Astrocyte (in vitro differentiated cells and primary cell): ENCODE measurements around the gene MUC16. TPM values are rescaled to one million over a fixed set of nuclear protein-coding genes. Genes with fewer than 3 reads are reported as not detected.

Experiments
- DNase-seq: peaks from one replicate; pipeline ENCODE4 v3.0.0-alpha.2; 2010; ENCODE audit warnings: low read depth
- FAIRE-seq: peaks from 2 replicates; lab custom pipeline; 2011; peaks lifted over from hg19 to GRCh38; lab: Jason Lieb, UNC
- H2AFZ ChIP-seq: 2 replicates; pipeline ENCODE4 v1.6.0; 2012; ENCODE audit warnings: low read depth, low read length, inconsistent platforms
- H3K27ac ChIP-seq: 2 replicates; pipeline ENCODE4 v1.5.1; 2011; ENCODE audit warnings: low read depth, low read length, inconsistent platforms
- H3K27me3 ChIP-seq: 2 replicates; pipeline ENCODE4 v1.6.0; 2011; ENCODE audit warnings: low read length, inconsistent platforms; ENCODE audit not compliant: insufficient read depth
- H3K36me3 ChIP-seq: 2 replicates; pipeline ENCODE4 v1.5.1; 2011; ENCODE audit warnings: low read length, inconsistent platforms; ENCODE audit not compliant: insufficient read depth
- H3K4me1 ChIP-seq: 2 replicates; pipeline ENCODE4 v1.5.1; 2011; ENCODE audit warnings: low read length, inconsistent platforms; ENCODE audit not compliant: insufficient read depth
- H3K4me2 ChIP-seq: 2 replicates; pipeline ENCODE4 v1.6.0; 2012; ENCODE audit warnings: low read length, inconsistent platforms
- H3K4me3 ChIP-seq: 2 replicates; pipeline ENCODE4 v1.5.1; 2011; ENCODE audit warnings: low read depth, mild to moderate bottlenecking, low read length, inconsistent platforms; ENCODE audit not compliant: insufficient read depth
- H3K79me2 ChIP-seq: 2 replicates; pipeline ENCODE4 v1.6.0; 2012; ENCODE audit warnings: mild to moderate bottlenecking, low read length, inconsistent platforms; ENCODE audit not compliant: insufficient read depth
- H3K9ac ChIP-seq: 2 replicates; pipeline ENCODE4 v1.6.0; 2012; ENCODE audit warnings: mild to moderate bottlenecking, low read length, inconsistent platforms
- H3K9me3 ChIP-seq: 2 replicates; pipeline ENCODE4 v1.5.1; 2012; ENCODE audit warnings: low read depth, mild to moderate bottlenecking, low read length, inconsistent platforms; ENCODE audit not compliant: insufficient read depth
- H4K20me1 ChIP-seq: 2 replicates; pipeline ENCODE4 v1.6.0; 2012; ENCODE audit warnings: low read length, inconsistent platforms; ENCODE audit not compliant: insufficient read depth
- H3K27ac Mint-ChIP-seq: one replicate; pipeline ENCODE4 v1.8.0; 2021; ENCODE audit warnings: mild to moderate bottlenecking, mixed read lengths; ENCODE audit not compliant: unreplicated experiment
- H3K27me3 Mint-ChIP-seq: one replicate; pipeline ENCODE4 v1.8.0; 2021; ENCODE audit warnings: low read depth, mixed read lengths; ENCODE audit not compliant: unreplicated experiment
- H3K36me3 Mint-ChIP-seq: one replicate; pipeline ENCODE4 v1.8.0; 2021; ENCODE audit warnings: low read depth, mixed read lengths; ENCODE audit not compliant: unreplicated experiment
- H3K4me1 Mint-ChIP-seq: one replicate; pipeline ENCODE4 v1.8.0; 2021; ENCODE audit warnings: low read depth, mixed read lengths; ENCODE audit not compliant: unreplicated experiment
- H3K4me3 Mint-ChIP-seq: one replicate; pipeline ENCODE4 v1.8.0; 2021; ENCODE audit warnings: mild to moderate bottlenecking, moderate library complexity, mixed read lengths; ENCODE audit not compliant: unreplicated experiment
- H3K9me3 Mint-ChIP-seq: one replicate; pipeline ENCODE4 v1.8.0; 2021; ENCODE audit warnings: mild to moderate bottlenecking, mixed read lengths; ENCODE audit not compliant: unreplicated experiment
- EZH2 ChIP-seq: IDR thresholded peaks from 2 replicates; pipeline ENCODE4 v1.6.1; 2012; ENCODE audit warnings: mild to moderate bottlenecking, low read length, inconsistent platforms; ENCODE audit not compliant: insufficient read depth
- total RNA-seq: library from RNA; stranded (reverse); gene quantifications from 2 replicates; pipeline ENCODE4 v1.2.1, GENCODE V29; 2021
- TF ChIP-seq, protein P1 (sequence below): IDR thresholded peaks from 2 replicates; pipeline ENCODE4 v1.5.1; 2011; ENCODE audit warnings: low read depth, mild to moderate bottlenecking, inconsistent platforms, low read length, moderate library complexity; ENCODE audit not compliant: insufficient read depth

MUC16 gene
- total RNA-seq, 1 donor from 2014 or later, result not detected

GRCh38 chr19:9010693-9011092, 484 bp upstream of the MUC16 start:
- no peaks in the 10 kb centered on the region for H3K27me3 ChIP-seq
- Mint-ChIP-seq H3K27ac (no peak overlapping the region), H3K9me3 (peaks cover 32% of the 10 kb centered on the region), H3K36me3 (no peaks in the 10 kb centered on the region), H3K4me3 (no peak overlapping the region), H3K4me1 (no peaks in the 10 kb centered on the region), H3K27me3 (no peaks in the 10 kb centered on the region)
- no peaks in the 10 kb centered on the region for H4K20me1 ChIP-seq
- no peaks in the 10 kb centered on the region for H3K79me2 ChIP-seq
- no peak overlapping the region for H3K4me3 ChIP-seq
- no peaks in the 10 kb centered on the region for H3K9me3 ChIP-seq
- no peak for FAIRE-seq
- H3K4me2 ChIP-seq, result no peak overlapping the region
- H3K27ac ChIP-seq, result no peak overlapping the region
- no peaks in the 10 kb centered on the region for H3K36me3 ChIP-seq
- H2AFZ ChIP-seq, result no peak overlapping the region
- DNase-seq, result no peak
- no peak overlapping the region for H3K9ac ChIP-seq
- H3K4me1 ChIP-seq, result no peaks in the 10 kb centered on the region
- TF ChIP-seq, protein P1, sequence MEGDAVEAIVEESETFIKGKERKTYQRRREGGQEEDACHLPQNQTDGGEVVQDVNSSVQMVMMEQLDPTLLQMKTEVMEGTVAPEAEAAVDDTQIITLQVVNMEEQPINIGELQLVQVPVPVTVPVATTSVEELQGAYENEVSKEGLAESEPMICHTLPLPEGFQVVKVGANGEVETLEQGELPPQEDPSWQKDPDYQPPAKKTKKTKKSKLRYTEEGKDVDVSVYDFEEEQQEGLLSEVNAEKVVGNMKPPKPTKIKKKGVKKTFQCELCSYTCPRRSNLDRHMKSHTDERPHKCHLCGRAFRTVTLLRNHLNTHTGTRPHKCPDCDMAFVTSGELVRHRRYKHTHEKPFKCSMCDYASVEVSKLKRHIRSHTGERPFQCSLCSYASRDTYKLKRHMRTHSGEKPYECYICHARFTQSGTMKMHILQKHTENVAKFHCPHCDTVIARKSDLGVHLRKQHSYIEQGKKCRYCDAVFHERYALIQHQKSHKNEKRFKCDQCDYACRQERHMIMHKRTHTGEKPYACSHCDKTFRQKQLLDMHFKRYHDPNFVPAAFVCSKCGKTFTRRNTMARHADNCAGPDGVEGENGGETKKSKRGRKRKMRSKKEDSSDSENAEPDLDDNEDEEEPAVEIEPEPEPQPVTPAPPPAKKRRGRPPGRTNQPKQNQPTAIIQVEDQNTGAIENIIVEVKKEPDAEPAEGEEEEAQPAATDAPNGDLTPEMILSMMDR, result no peak
- TF ChIP-seq EZH2, result no peak

DNA sequence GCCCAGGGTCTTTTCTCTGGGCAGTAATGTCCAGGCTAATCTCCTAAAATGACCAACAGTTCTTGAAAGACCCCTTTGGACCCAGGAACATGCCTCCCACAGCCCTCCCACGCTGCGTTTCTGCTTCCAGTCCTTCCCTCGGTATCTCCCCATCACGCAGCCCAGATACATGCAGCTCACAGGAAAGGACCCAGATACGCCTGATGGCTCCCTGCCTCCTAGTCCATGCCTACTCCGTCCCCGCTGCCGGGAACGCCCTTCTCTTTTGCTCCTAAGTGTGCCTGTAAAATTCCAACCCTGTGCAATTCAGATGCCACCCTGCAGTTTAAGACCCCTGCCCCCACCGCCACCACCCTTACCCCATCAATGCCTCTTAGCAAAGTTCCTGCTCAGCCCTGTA, 778 bp downstream of the MUC16 start:
- Histone ChIP-seq H3K4me1 (no peaks in the 10 kb centered on the region), H2AFZ (no peak overlapping the region), H3K4me2 (no peak overlapping the region), H3K9ac (no peak overlapping the region), H3K79me2 (no peaks in the 10 kb centered on the region), H3K27ac (no peak overlapping the region), H3K36me3 (no peaks in the 10 kb centered on the region), H3K27me3 (no peaks in the 10 kb centered on the region), H4K20me1 (no peaks in the 10 kb centered on the region), H3K9me3 (no peaks in the 10 kb centered on the region), H3K4me3 (no peak overlapping the region)
- H3K4me1 Mint-ChIP-seq, result no peaks in the 10 kb centered on the region
- H3K4me3 Mint-ChIP-seq, result no peak overlapping the region
- H3K9me3 Mint-ChIP-seq, result peaks cover 35% of the 10 kb centered on the region
- DNase-seq, result no peak
- H3K27ac Mint-ChIP-seq, result no peak overlapping the region
- no peaks in the 10 kb centered on the region for H3K27me3 Mint-ChIP-seq
- TF ChIP-seq EZH2, result no peak
- TF ChIP-seq, protein P1, result no peak
- no peak for FAIRE-seq
- no peaks in the 10 kb centered on the region for H3K36me3 Mint-ChIP-seq

- H3K9me3 Mint-ChIP-seq, result peaks cover 36% of the 10 kb centered on the region
- Histone ChIP-seq H3K4me3 (no peak overlapping the region), H3K36me3 (no peaks in the 10 kb centered on the region), H3K4me2 (no peak overlapping the region), H3K4me1 (no peaks in the 10 kb centered on the region), H3K27ac (no peak overlapping the region), H3K9me3 (no peaks in the 10 kb centered on the region), H3K79me2 (no peaks in the 10 kb centered on the region), H3K9ac (no peak overlapping the region), H4K20me1 (no peaks in the 10 kb centered on the region), H3K27me3 (no peaks in the 10 kb centered on the region), H2AFZ (no peak overlapping the region)
- H3K27ac Mint-ChIP-seq, result no peak overlapping the region
- H3K36me3 Mint-ChIP-seq, result no peaks in the 10 kb centered on the region
- H3K4me3 Mint-ChIP-seq, result no peak overlapping the region
- no peaks in the 10 kb centered on the region for H3K4me1 Mint-ChIP-seq
- no peaks in the 10 kb centered on the region for H3K27me3 Mint-ChIP-seq
- FAIRE-seq (no peak), DNase-seq (no peak)
- TF ChIP-seq, protein P1, result no peak
- TF ChIP-seq EZH2, result no peak
Measured at GRCh38 chr19:9008667-9009066, 1.5 kb downstream of the MUC16 start.
